Esophagus mucosa (tissue), 1 donor: ENCODE data around the gene SPATA24. TPM values are rescaled to one million over a fixed set of nuclear protein-coding genes. Genes with fewer than 3 reads are reported as not detected.
A peak's percentile ranks its signal among the peaks of the same experiment; 100 is the strongest.
"Not testable (repeated sequence)": the region's sequence is repeated elsewhere in the genome, so short reads cannot be mapped to it uniquely, and the experiment has no call there.

Experiments used
- ATAC-seq: fragments of 200-7000 bp; cut with Tn5 transposase; one replicate; pipeline ENCODE4 v1.9.1; 2020
- total RNA-seq: library from RNA; stranded (reverse); gene quantifications from one replicate; pipeline ENCODE4 v1.2.4, GENCODE V29; 2023
- donor health status: DM: yes; HTN: yes; CAD: no.

SPATA24 gene
- total RNA-seq, 1 donor from 2014 or later, result 3.7 TPM

- no peak for ATAC-seq
Observed at GRCh38 chr5:139382807-139383206, 21.1 kb downstream of the SPATA24 start.

- ATAC-seq, result no peak
Observed at GRCh38 chr5:139381837-139382761, 21.8 kb downstream of the SPATA24 start.

DNA sequence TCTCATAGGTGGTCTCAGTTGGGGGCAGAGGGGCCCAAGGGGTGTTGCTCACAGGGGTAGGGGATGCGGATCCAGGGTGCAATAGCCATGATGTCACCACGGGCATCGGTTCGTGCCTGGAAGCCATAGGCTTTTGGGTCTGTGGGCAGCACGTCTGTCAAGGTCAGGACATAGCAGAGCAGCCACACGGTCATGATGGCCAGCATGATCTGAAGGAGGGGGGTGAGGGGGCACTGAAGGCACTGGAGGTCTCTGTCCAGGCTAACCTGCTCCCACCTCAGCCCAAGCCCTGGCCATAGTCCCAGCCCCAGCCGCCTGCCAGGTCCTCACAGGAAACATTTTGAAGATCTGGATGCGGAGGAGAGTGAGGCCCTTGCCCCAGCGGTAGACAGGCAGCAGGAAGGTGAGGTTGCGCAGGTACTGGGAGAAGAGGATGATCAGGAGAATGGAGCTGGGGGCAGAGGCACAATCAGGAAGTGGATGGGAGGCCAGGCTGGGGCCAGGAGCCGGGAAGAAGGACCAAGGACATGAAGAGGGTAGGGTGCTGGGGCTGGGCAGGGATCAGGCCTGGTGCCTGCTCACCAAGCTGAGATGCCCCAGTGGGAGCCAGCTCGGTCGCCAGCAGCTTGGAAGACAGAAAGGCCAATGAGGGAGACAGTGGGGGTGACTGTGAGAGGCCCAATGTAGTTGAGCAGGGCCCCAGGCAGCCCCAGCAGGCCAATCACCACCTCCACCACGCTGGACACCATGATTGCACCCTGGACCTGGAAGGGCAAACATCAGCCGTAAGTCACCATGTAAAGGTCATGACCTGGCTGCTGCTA lies 24.1 kb downstream of the SPATA24 start:
- ATAC-seq, result no peak

DNA sequence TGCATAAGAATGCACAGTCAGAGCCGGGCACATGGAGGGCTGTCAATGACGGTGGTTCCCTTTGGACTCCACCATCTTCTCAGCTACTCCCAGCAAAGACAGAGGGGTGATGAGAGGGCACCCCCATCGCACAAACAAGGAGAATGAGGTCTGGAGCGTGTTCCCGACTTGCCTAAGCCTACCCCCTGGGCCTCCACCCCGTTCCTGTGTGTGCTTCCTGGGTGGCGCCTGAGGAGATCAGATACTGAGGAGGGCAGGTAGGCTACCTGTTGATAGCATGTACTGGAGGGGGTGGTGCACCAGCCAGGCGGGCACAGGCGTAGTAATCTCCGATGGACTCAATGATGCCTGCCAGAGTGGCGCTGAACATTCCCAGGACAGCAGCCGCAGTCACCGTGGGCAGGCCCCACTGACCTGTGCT lies 24.9 kb downstream of the SPATA24 start:
- ATAC-seq, result peak; percentile 7

- no peak for ATAC-seq
Observed at GRCh38 chr5:139378101-139378825, 25.6 kb downstream of the SPATA24 start.

DNA sequence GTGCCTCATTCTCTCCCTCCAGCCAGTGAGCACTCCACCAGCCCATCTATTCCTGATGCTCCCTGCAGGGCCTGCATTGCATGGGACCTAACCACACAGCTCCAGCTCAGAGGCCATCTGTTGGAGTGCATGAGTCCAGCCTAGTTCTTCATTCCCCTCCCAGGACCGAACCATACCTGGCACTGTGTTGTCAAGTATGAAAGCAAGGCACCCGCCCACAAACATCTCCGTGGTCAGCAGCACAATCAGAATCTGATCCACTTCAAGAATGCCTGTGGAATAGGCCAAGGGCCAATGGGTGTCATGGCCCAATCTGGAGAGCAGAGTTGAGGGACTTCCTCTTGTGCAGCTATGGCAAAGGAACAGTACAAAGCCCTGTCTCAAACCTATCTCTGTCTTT lies 26.7 kb downstream of the SPATA24 start:
- ATAC-seq, result no peak

- no peak for ATAC-seq
Observed at GRCh38 chr5:139376364-139376763, 27.5 kb downstream of the SPATA24 start.

DNA sequence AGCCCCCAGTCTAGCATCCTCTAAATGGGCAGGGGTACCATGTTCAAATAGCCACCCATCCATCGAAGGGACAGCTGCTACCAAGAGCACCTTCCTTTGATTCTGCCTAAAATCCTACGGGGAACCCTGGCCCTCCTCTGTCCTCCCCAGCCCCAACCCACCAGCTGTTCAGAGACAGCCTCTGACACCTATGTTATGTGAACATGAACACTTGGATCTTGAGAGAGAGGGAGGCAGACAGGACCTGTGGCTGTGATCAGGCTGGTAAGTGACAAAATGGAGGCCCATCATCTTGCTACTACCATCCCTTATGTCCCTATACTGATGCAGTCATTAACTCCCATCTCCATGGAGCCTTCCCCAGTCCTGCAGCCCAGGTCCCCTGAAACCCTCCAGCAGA lies 29.0 kb downstream of the SPATA24 start:
- ATAC-seq, result no peak

DNA sequence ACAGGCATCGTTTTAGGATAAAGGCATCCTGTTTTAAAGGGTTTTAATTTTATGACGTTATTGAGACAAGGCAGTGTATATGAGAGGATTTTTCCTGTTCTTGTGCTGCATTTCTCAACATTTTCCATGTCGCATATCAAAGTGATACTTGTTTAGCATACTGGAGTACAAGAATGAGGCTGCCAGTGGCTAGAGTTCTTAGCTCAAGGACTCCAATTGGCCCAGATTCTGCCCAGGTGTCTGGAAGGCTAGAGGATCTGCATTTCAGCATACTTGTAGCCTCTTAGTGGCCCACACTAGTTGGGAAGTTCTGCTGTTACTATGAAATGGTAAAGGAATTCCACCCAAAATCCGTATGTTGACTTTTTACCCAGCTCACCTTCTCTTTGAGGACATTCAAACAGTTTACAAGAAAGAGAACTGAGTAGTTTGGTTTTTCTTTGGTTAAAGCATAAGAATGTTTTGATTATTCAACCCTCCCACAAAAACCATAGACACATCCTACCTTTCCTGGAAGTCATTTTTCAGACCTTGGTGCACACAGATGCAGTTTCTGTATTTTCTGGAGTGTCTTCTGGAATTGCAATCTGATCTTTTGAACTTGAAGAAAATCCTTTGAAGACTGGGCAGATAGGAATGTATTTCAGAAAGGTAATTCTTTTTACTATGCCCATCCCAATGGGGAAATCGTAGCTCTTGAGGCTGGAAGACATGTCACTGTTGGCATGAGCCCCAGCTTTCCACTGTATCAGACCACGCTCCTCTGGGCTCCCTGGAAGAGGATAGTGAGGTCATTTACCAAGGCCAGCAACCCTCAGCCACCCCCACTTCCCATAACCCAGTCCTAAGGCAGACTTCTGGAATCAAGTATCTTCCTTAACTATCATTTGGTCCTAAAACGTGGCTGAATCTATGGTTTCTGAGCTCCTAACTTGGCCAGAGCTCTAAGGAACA lies 32.1 kb downstream of the SPATA24 start:
- ATAC-seq, result no peak

- ATAC-seq, result no peak
Observed at GRCh38 chr5:139369181-139369580, 34.7 kb downstream of the SPATA24 start.

GRCh38 chr5:139368613-139369012 lies 35.3 kb downstream of the SPATA24 start:
- ATAC-seq, result no peak

DNA sequence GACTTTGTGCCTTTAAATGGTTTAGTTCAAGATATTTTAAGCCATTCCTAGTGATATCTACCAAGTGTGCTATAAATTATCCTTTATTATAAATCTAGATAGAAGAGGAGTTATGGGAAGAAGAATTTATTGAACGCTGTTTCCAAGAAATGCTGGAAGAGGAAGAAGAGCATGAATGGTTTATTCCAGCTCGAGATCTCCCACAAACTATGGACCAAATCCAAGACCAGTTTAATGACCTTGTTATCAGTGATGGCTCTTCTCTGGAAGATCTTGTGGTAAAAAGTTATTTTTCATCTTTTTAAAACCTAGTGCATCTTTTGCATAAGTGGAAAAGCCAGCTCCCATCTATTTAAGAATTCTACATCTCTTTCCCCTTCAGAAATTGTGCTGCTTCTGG lies 39.4 kb downstream of the SPATA24 start:
- no peak for ATAC-seq

DNA sequence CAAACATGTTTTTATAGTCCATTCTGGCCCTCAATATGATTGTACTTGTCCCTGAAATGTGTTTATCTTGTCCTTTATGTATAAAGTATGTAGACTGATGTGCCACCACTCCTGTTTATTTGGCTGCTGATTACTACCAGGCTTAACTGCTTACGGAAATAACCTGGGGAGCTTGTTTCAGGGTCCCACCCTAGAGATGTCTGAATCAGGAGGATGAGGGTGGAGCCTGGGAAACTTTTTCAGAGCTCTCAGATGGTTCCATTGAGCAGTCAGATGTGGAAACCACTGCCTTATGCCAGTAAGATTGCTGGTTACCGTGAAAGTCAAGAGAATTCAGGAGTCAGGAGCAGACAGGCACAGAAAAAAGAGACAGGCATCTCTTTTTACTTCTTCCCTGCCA lies 40.0 kb downstream of the SPATA24 start:
- ATAC-seq, result peak; percentile 94

DNA sequence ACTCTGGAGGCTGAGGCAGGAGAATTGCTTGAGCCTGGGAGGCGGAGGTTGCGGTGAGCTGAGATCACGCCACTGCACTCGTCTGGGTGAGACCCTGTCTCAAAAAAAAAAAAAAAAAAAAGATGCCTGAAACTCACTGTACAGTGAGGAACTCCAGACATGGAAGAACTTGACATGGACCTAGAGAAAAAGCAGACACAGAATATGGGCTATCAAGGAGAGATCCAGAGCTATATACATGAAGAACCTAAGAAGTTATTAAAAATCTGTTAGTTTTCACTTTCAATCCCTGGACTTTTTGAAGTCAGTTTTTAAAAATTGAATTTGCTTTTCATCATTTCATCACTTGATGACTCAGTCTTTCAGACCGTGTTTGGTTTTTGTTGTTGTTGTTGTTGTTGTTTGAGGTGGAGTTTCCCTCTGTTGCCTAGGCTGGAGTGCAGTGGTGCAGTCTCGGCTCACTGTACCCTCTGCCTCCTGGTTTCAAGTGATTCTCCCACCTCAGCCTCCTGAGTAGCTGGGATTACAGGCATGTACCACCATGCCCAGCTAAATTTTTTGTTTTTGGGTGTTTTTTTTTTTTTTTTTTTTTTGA lies 42.0 kb downstream of the SPATA24 start:
- ATAC-seq, result no peak

DNA sequence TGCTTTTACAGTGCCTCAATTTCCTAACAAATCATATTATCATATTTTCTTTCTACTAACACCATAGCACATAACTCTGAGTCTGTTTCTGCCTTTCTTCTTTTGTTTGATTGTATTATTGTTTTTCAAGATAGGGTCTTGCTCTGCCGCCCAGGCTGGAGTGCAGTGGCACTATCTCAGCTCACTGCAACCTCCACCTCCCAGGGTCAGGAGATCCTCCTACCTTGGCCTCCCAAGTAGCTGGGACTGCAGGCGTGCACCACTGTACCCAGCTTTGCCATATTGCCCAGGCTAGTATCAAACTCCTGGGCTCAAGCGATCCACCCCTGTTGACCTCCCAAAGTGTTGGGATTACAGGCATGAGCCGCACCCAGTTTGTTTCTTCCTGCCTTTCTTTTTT lies 43.5 kb downstream of the SPATA24 start:
- no peak for ATAC-seq

GRCh38 chr5:139358064-139358463 lies 45.8 kb downstream of the SPATA24 start:
- ATAC-seq, result peak; percentile 81

GRCh38 chr5:139355900-139356299 lies 48.0 kb downstream of the SPATA24 start:
- ATAC-seq, result not testable (repeated sequence)

DNA sequence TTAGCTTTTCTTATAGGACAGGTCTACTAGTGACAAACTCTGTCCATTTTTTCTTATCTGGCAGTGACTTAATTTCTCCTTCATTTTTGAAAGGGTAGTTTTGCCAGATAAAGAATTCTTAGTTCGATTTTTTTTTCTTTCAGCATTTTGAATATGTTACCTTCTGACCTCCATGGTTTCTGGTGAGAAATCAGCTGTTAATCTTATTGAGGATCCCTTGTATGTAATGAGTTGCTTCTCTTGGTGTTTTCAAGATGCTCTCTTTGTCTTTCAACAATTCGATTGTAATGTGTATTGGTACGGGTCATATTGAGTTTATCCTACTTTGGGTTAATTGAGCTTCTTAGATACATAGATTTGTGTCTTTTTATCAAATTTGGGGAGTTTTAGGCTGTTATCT lies 49.7 kb downstream of the SPATA24 start:
- no peak for ATAC-seq

DNA sequence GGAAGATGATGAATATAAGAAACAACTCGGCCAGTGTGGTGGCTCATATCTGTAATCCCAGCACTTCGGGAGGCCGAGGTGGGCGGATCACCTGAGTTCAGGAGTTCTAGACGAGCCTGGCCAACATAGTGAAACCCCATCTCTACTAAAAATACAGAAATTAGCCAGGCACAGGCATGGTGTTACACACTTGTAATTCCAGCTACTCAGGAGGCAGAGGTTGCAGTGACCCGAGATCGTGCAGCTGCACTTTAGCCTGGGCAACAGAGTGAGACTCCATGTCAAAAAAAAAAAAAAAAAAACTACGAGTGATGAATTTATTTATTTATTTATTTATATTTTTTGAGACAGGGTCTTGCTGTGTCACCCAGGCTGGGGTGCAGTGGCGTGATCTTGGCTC lies 56.0 kb downstream of the SPATA24 start:
- ATAC-seq, result not testable (repeated sequence)
